ENCODE data around the gene KCNAB2.

KCNAB2 gene

DNA sequence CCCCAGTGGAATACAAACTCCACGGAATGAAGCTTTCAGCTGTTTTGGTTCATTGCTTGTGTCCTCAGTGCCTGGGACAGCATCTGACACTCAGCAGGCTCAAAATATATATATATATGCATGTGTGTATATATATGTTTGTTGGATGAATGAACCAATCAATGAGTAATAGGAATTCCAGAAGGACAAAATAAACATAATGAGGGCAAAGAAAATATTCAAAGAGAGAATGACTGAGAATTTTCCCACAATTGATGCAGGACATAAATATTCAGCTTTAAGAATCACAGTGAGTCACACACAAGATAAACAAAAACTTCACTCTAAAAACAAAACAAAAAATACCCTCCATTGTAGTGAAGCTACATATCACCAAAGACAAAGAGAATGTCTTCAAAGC is 70.4 kb downstream of the KCNAB2 start:
- H3K9ac ChIP-seq (ENCODE audit: low read depth, low read length, poor library complexity, severe bottlenecking), result no peak overlapping the region
- no peak overlapping the region for H2AFZ ChIP-seq (ENCODE audit: low read length)
- H3K27me3 ChIP-seq (ENCODE audit: insufficient read depth, low read length, poor library complexity, severe bottlenecking), result no peaks in the 10 kb centered on the region
- H3F3A ChIP-seq (ENCODE audit: low read depth), result no peaks in the 10 kb centered on the region
- H3K79me2 ChIP-seq (ENCODE audit: insufficient read depth, low read length), result no peaks in the 10 kb centered on the region
- H3K36me3 ChIP-seq (ENCODE audit: insufficient read depth, low read length), result no peaks in the 10 kb centered on the region
- no peak overlapping the region for H3K4me2 ChIP-seq (ENCODE audit: low read depth, low read length, poor library complexity, severe bottlenecking)
- no peaks in the 10 kb centered on the region for H3K4me1 ChIP-seq (ENCODE audit: insufficient read depth, low read length, poor library complexity, severe bottlenecking)
- H3K9me2 ChIP-seq (replicated peaks; ENCODE audit: low read depth, low read length), result no peaks in the 10 kb centered on the region
- no peaks in the 10 kb centered on the region for H3K9me3 ChIP-seq (ENCODE audit: insufficient read depth, low read depth, low read length)
- H3K4me3 ChIP-seq (ENCODE audit: low read length, poor library complexity, severe bottlenecking), result no peak overlapping the region
- TF ChIP-seq, protein P1, sequence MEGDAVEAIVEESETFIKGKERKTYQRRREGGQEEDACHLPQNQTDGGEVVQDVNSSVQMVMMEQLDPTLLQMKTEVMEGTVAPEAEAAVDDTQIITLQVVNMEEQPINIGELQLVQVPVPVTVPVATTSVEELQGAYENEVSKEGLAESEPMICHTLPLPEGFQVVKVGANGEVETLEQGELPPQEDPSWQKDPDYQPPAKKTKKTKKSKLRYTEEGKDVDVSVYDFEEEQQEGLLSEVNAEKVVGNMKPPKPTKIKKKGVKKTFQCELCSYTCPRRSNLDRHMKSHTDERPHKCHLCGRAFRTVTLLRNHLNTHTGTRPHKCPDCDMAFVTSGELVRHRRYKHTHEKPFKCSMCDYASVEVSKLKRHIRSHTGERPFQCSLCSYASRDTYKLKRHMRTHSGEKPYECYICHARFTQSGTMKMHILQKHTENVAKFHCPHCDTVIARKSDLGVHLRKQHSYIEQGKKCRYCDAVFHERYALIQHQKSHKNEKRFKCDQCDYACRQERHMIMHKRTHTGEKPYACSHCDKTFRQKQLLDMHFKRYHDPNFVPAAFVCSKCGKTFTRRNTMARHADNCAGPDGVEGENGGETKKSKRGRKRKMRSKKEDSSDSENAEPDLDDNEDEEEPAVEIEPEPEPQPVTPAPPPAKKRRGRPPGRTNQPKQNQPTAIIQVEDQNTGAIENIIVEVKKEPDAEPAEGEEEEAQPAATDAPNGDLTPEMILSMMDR (conservative IDR thresholded peaks at IDR 0.05; ENCODE audit: low read length), result no peak
- no peak for TF ChIP-seq EZH2phosphoT487 (IDR thresholded peaks at IDR 0.05; ENCODE audit: borderline replicate concordance)
- no peaks in the 10 kb centered on the region for H4K20me1 ChIP-seq (ENCODE audit: insufficient read depth, low read length, poor library complexity, severe bottlenecking)

- Histone ChIP-seq H3K9me2 (replicated peaks; ENCODE audit: low read depth, low read length) (no peaks in the 10 kb centered on the region), H3K36me3 (ENCODE audit: insufficient read depth, low read length) (no peaks in the 10 kb centered on the region), H3K4me2 (ENCODE audit: low read depth, low read length, poor library complexity, severe bottlenecking) (no peak overlapping the region), H3K79me2 (ENCODE audit: insufficient read depth, low read length) (no peaks in the 10 kb centered on the region), H3K4me1 (ENCODE audit: insufficient read depth, low read length, poor library complexity, severe bottlenecking) (no peaks in the 10 kb centered on the region), H3K27me3 (ENCODE audit: insufficient read depth, low read length, poor library complexity, severe bottlenecking) (no peaks in the 10 kb centered on the region), H3K9me3 (ENCODE audit: insufficient read depth, low read depth, low read length) (no peaks in the 10 kb centered on the region), H3K4me3 (ENCODE audit: low read length, poor library complexity, severe bottlenecking) (no peak overlapping the region), H3F3A (ENCODE audit: low read depth) (no peaks in the 10 kb centered on the region), H4K20me1 (ENCODE audit: insufficient read depth, low read length, poor library complexity, severe bottlenecking) (no peaks in the 10 kb centered on the region), H3K9ac (ENCODE audit: low read depth, low read length, poor library complexity, severe bottlenecking) (no peak overlapping the region), H2AFZ (ENCODE audit: low read length) (no peak overlapping the region)
- TF ChIP-seq, protein P1 (conservative IDR thresholded peaks at IDR 0.05; ENCODE audit: low read length), result no peak
- TF ChIP-seq EZH2phosphoT487 (IDR thresholded peaks at IDR 0.05; ENCODE audit: borderline replicate concordance), result no peak
These were observed 71.4 kb downstream of the KCNAB2 start for GRCh38 chr1:6117064-6117463.

DNA sequence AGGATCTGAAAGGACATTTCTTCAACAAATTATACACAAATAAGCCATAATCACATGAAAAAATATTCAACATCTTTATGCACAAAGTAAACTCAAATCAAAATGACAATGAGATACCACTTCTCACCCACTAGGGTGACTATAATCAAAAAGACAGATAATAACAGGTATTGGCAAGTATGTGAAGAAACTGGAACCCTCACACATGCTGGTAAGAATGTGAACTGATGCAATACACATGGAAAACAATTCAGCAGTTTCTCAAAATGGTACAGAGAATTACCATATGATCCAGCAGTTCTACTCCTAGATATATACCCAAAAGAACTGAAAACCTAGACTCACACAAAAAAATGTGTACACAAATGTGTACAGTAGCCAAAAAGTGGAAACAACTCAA is 71.9 kb downstream of the KCNAB2 start:
- Histone ChIP-seq H3K27me3 (ENCODE audit: insufficient read depth, low read length, poor library complexity, severe bottlenecking) (no peaks in the 10 kb centered on the region), H2AFZ (ENCODE audit: low read length) (no peak overlapping the region), H3K4me1 (ENCODE audit: insufficient read depth, low read length, poor library complexity, severe bottlenecking) (no peaks in the 10 kb centered on the region), H3K9me3 (ENCODE audit: insufficient read depth, low read depth, low read length) (no peaks in the 10 kb centered on the region), H3F3A (ENCODE audit: low read depth) (no peaks in the 10 kb centered on the region), H3K4me2 (ENCODE audit: low read depth, low read length, poor library complexity, severe bottlenecking) (no peak overlapping the region), H3K79me2 (ENCODE audit: insufficient read depth, low read length) (no peaks in the 10 kb centered on the region), H3K36me3 (ENCODE audit: insufficient read depth, low read length) (no peaks in the 10 kb centered on the region), H3K4me3 (ENCODE audit: low read length, poor library complexity, severe bottlenecking) (no peak overlapping the region), H3K9me2 (replicated peaks; ENCODE audit: low read depth, low read length) (no peaks in the 10 kb centered on the region), H4K20me1 (ENCODE audit: insufficient read depth, low read length, poor library complexity, severe bottlenecking) (no peaks in the 10 kb centered on the region), H3K9ac (ENCODE audit: low read depth, low read length, poor library complexity, severe bottlenecking) (no peak overlapping the region)
- TF ChIP-seq, protein P1 (conservative IDR thresholded peaks at IDR 0.05; ENCODE audit: low read length), result no peak
- no peak for TF ChIP-seq EZH2phosphoT487 (IDR thresholded peaks at IDR 0.05; ENCODE audit: borderline replicate concordance)
